Measurements from ENCODE around the gene OR9G1. TPM values are rescaled to one million over a fixed set of nuclear protein-coding genes. Genes with fewer than 3 reads are reported as not detected.
A peak's percentile ranks its signal among the peaks of the same experiment; 100 is the strongest.

Gene OR9G1
- total and polyA plus RNA-seq, 2 of the 8 experiments (the other 6 are each of a cell fraction or from before 2014, with no cell fraction given) = not detected

DNA sequence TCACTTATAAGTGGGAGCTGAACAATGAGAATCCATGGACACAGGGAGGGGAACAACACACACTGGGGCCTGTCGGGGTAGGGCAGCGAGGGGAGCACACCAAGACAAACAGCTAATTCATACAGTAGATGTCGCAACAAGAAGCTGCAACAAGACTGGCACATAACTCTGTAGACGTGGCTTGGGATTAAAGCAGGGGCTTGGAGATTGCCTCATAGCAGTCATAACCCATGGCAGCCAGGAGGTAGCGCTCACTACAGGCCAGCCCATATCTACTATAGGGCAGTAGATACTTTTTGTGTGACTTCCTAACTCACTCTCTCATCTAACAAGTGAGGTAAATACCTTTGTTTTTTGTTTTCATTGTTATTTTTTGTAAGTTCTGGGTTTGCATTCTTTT, 51.3 kb downstream of the OR9G1 start (continued):
- TF ChIP-seq KDM1A (IDR thresholded peaks at IDR 0.05; ENCODE audit: borderline replicate concordance, low read length) (no peak), TEAD4 (IDR thresholded peaks at IDR 0.05; ENCODE audit: low read depth, low read length) (no peak)
- TF ChIP-seq, protein P1, sequence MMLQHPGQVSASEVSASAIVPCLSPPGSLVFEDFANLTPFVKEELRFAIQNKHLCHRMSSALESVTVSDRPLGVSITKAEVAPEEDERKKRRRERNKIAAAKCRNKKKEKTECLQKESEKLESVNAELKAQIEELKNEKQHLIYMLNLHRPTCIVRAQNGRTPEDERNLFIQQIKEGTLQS (IDR thresholded peaks at IDR 0.05; ENCODE audit: insufficient read depth, low read depth, low read length) = 0 out of 2 replicates have a peak, but pooled peaks have one; percentile 30
- TF ChIP-seq, protein P2, sequence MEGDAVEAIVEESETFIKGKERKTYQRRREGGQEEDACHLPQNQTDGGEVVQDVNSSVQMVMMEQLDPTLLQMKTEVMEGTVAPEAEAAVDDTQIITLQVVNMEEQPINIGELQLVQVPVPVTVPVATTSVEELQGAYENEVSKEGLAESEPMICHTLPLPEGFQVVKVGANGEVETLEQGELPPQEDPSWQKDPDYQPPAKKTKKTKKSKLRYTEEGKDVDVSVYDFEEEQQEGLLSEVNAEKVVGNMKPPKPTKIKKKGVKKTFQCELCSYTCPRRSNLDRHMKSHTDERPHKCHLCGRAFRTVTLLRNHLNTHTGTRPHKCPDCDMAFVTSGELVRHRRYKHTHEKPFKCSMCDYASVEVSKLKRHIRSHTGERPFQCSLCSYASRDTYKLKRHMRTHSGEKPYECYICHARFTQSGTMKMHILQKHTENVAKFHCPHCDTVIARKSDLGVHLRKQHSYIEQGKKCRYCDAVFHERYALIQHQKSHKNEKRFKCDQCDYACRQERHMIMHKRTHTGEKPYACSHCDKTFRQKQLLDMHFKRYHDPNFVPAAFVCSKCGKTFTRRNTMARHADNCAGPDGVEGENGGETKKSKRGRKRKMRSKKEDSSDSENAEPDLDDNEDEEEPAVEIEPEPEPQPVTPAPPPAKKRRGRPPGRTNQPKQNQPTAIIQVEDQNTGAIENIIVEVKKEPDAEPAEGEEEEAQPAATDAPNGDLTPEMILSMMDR (IDR thresholded peaks at IDR 0.05; ENCODE audit: control extremely low read depth in 1 of 3, insufficient read depth in 1 of 3, low read depth in 1 of 3, low read length in 3 of 3) = peak; percentile 35 to 63 (median 44)

Data from H1 (cell line).